Heart left ventricle (tissue), 16 donors: Measurements from ENCODE around the gene ARPC1B. TPM values are rescaled to one million over a fixed set of nuclear protein-coding genes. Genes with fewer than 3 reads are reported as not detected.
A peak's percentile ranks its signal among the peaks of the same experiment; 100 is the strongest.

Experiments
- ATAC-seq, 4 donors: fragments of 200-7000 bp; cut with Tn5 transposase; one replicate each; pipeline ENCODE4 v1.9.1; 2020 to 2022; ENCODE audit warnings: moderate library complexity in 4 of 4, mild to moderate bottlenecking in 3 of 4, moderate number of reproducible peaks in 1 of 4
- DNase-seq, 5 donors: peaks; one replicate each; pipeline ENCODE4 v3.0.0-alpha.2; 2020
- H3K27ac ChIP-seq, 12 donors: fragments of 200-600 bp; sonication (generic) in 4 of 12; one replicate each; pipeline versions ENCODE4 v1.5.0 to v1.8.0; 2016 to 2022; ENCODE audit warnings: mild to moderate bottlenecking in 2 of 12
- H3K27me3 ChIP-seq, 9 donors: fragments of 200-600 bp; sonication (generic) in 2 of 9; one replicate each; pipeline versions ENCODE4 v1.5.1 to v1.8.0; 2016 to 2022; ENCODE audit warnings: mild to moderate bottlenecking in 3 of 9
- H3K36me3 ChIP-seq, 9 donors: fragments of 200-600 bp; sonication (generic) in 2 of 9; one replicate each; pipeline versions ENCODE4 v1.5.0 to v1.8.0; 2018 to 2022; ENCODE audit warnings: mild to moderate bottlenecking in 2 of 9
- H3K4me1 ChIP-seq, 12 donors: fragments of 200-600 bp; sonication (generic) in 4 of 12; one replicate each; pipeline versions ENCODE4 v1.5.0 to v1.8.0; 2016 to 2022; ENCODE audit warnings: mild to moderate bottlenecking in 3 of 12
- H3K4me3 ChIP-seq, 12 donors: fragments of 200-600 bp; sonication (generic) in 4 of 12; one replicate each; pipeline versions ENCODE4 v1.5.0 to v1.8.0; 2017 to 2022; ENCODE audit warnings: mild to moderate bottlenecking in 9 of 12, moderate library complexity in 4 of 12
- H3K9me3 ChIP-seq, 12 donors: fragments of 200-600 bp; sonication (generic) in 4 of 12; one replicate each; pipeline versions ENCODE4 v1.5.0 to v1.8.0; 2016 to 2022; ENCODE audit warnings: mild to moderate bottlenecking in 1 of 12
- POLR2A ChIP-seq, 2 donors: fragments of 450-650 bp; IDR thresholded peaks; one replicate each; pipeline ENCODE4 v1.6.1; 2017; ENCODE audit warnings: antibody characterized with exemption in 2 of 2, mild to moderate bottlenecking in 2 of 2, moderate library complexity in 2 of 2
- WGBS, 4 donors: extraction: QIAGEN DNeasy Blood & Tissue Kit in 2 of 4; methylation state at CpG; one replicate each; pipeline versions ENCODE4 v1.1.5 to v1.1.7; 2013 to 2018; 5-methylcytosine and 5-hydroxymethylcytosine counted together
- intact Hi-C, 10 donors: fragments of 100-400 bp; cut with DNase I; formaldehyde crosslinking; loops; one replicate each; pipeline versions ENCODE4 v1.11.1 to v1.14.2; 2022
- polyA plus RNA-seq, 2 donors: library from polyadenylated mRNA; stranded (reverse); fragments of 200-250 nt; gene quantifications; one replicate each; pipeline ENCODE4 v1.2.3, GENCODE V29; 2013
- total RNA-seq, 9 donors: library from RNA; depleted of rRNA in 2 of 9; stranded (reverse); fragments of >200 nt in 2 of 9; fragmentation: NEBNext Ultra II Directional in 3 of 9; extraction: Animal tissue kit (Norgen Biotek cat#: 25700) in 3 of 9; gene quantifications; one replicate each; pipeline versions ENCODE4 v1.1.0 to v1.2.4, GENCODE V29; 2016 to 2023
- TF ChIP-seq, protein P1 (sequence below), 12 donors: fragments of 200-600 bp; sonication (generic) in 4 of 12; IDR thresholded peaks; one replicate each; pipeline versions ENCODE4 v1.5.0 to v1.8.0; 2018 to 2022; ENCODE audit warnings: antibody characterized with exemption in 12 of 12, mild to moderate bottlenecking in 5 of 12
- donor health status: ischemic (EF 13 %, LVEDD 7.1; RV severe dilation, severe dysfunction).
- donor health status: healthy with polysubstance abuse.
- donor health status: DM: no; HTN: yes; CAD: no.
- donor health status: DM: no; HTN: no; CAD: no.
- donor health status: ischemic (EF 25% LVEDD 6.9; RV normal size, moderate dysfunction).
- donor health status: ischemic (EF 25% LVEDD 5.7; RV mildly dilated, moderate dysfunction).
- donor health status: healthy.
- donor health status: DM: yes; HTN: yes; CAD: no.
- donor health status: ischemic (EF 35%, LVEDD 5.7; RV mildly dilated, moderate dysfunction).
- donor health status: nonischemic (EF 11% LVEDD 7.7; RV severe dilation, severe dysfunction).
- donor health status: DM: yes; HTN: yes; CAD: no.
- donor health status: PGD.
- donor health status: ischemic (EF 29% LVEDD 5.4; RV normal size, mild dysfunction).
- donor health status: nonischemic (EF 23%, LVEDD 6.1; RV moderate dilation, normal function).

ARPC1B gene
- total and polyA plus RNA-seq, 11 donors = 17.2 to 142 (median 37.1) TPM

DNA sequence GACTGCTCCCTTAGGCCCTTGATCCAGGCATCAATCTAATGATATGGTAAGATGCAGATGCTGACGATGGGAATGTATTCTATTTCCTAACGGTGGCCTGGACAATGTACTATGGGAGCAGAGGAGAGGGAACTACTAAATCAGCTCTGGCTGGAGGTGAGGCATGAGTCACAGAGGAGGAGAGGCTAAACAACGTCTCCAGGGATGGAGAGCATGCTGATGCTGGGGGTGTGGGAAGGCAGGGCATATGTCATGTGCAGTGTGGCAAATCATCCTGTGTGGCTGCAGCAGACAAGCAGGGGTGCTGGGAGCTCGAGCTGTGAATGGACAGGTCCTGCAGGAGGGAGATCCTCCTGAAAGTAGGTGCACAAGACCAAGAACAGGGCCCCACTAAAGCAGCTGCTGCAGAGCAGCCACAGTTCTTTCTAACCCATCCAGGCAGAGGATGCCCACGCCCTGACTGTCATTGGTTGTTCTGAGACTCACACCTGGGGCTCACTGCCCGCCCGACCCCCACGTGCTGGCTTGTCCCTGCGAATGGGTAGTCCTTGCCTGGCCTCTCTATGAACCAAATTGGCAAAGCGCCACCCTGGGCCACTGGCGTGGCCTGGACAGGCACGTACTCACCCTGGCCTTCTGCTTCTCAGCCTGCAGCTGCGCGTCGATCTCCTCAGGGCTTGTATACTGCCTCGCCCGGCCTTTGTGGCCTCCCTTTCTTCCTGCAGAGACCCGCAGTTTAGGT lies 29.9 kb downstream of the ARPC1B start:
- no peak overlapping the region for H3K27ac ChIP-seq
- H3K9me3 ChIP-seq = no peaks in the 10 kb centered on the region
- ATAC-seq (no peak), DNase-seq (peak in 1 of 5 donors; percentile 51)
- no peak overlapping the region for H3K4me3 ChIP-seq
- TF ChIP-seq, protein P1, sequence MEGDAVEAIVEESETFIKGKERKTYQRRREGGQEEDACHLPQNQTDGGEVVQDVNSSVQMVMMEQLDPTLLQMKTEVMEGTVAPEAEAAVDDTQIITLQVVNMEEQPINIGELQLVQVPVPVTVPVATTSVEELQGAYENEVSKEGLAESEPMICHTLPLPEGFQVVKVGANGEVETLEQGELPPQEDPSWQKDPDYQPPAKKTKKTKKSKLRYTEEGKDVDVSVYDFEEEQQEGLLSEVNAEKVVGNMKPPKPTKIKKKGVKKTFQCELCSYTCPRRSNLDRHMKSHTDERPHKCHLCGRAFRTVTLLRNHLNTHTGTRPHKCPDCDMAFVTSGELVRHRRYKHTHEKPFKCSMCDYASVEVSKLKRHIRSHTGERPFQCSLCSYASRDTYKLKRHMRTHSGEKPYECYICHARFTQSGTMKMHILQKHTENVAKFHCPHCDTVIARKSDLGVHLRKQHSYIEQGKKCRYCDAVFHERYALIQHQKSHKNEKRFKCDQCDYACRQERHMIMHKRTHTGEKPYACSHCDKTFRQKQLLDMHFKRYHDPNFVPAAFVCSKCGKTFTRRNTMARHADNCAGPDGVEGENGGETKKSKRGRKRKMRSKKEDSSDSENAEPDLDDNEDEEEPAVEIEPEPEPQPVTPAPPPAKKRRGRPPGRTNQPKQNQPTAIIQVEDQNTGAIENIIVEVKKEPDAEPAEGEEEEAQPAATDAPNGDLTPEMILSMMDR (IDR thresholded peaks at IDR 0.05) = no peak
- TF ChIP-seq POLR2A (IDR thresholded peaks at IDR 0.05) = no peak
- peaks cover 11 to 44% (median 29%) of the 10 kb centered on the region in 12 donors for H3K4me1 ChIP-seq
- no peaks in the 10 kb centered on the region for H3K27me3 ChIP-seq
- 75 to 83% (median 80%) methylated on average over 13 to 18 of the region's 18 CpGs for whole genome bisulfite sequencing, 4 donors
- intact Hi-C loops = no loop called here
- peaks cover 0 to 61% (median 54%) of the 10 kb centered on the region in 9 donors for H3K36me3 ChIP-seq

GRCh38 chr7:99404977-99405320 lies 30.4 kb downstream of the ARPC1B start:
- Histone ChIP-seq H3K9me3 (no peaks in the 10 kb centered on the region), H3K36me3 (peaks cover 0 to 56% (median 48%) of the 10 kb centered on the region in 9 donors), H3K27me3 (no peaks in the 10 kb centered on the region), H3K27ac (no peak overlapping the region), H3K4me1 (peaks cover 13 to 44% (median 34%) of the 10 kb centered on the region in 12 donors), H3K4me3 (no peak overlapping the region)
- intact Hi-C loops = loop anchor here in 3 of 10 donors (5.0 kb wide), 3 partner anchors 33 to 1003 kb away; partner anchors contain the start of genes ARPC1B (in 1 of the 3) and BAIAP2L1 (in 1 of the 3)
- DNase-seq (no peak), ATAC-seq (no peak)
- WGBS, 4 donors = 90 to 95% (median 94%) methylated on average over 9 to 10 of the region's 10 CpGs
- TF ChIP-seq, protein P1 (IDR thresholded peaks at IDR 0.05) = no peak
- no peak for TF ChIP-seq POLR2A (IDR thresholded peaks at IDR 0.05)

- H3K4me3 ChIP-seq = peak overlapping the region in 6 of 12 donors; percentile 76 to 97 (median 96)
- H3K9me3 ChIP-seq = no peaks in the 10 kb centered on the region
- H3K27ac ChIP-seq = peak overlapping the region in 1 of 12 donors; percentile 98
- peaks cover 0 to 56% (median 47%) of the 10 kb centered on the region in 9 donors for H3K36me3 ChIP-seq
- H3K27me3 ChIP-seq = no peaks in the 10 kb centered on the region
- TF ChIP-seq POLR2A (IDR thresholded peaks at IDR 0.05) = no peak
- TF ChIP-seq, protein P1 (IDR thresholded peaks at IDR 0.05) = no peak
- intact Hi-C loops = loop anchor here in 3 of 10 donors (5.0 kb wide), 3 partner anchors 34 to 1004 kb away; partner anchors contain the start of genes ARPC1B (in 1 of the 3) and BAIAP2L1 (in 1 of the 3)
- H3K4me1 ChIP-seq = peaks cover 13 to 51% (median 42%) of the 10 kb centered on the region in 12 donors
- ATAC-seq (no peak), DNase-seq (no peak)
- WGBS, 4 donors = 40 to 58% (median 47%) methylated on average over 1 of the region's 1 CpG
These were observed 32.0 kb downstream of the ARPC1B start for GRCh38 chr7:99406557-99406956.

GRCh38 chr7:99407872-99408378 lies 33.4 kb downstream of the ARPC1B start:
- Histone ChIP-seq H3K9me3 (no peaks in the 10 kb centered on the region), H3K4me1 (peaks cover 13 to 51% (median 42%) of the 10 kb centered on the region in 12 donors), H3K27ac (peak overlapping the region; percentile 93 to 99 (median 98)), H3K27me3 (no peaks in the 10 kb centered on the region), H3K36me3 (peaks cover 0 to 56% (median 47%) of the 10 kb centered on the region in 9 donors), H3K4me3 (peak overlapping the region; percentile 68 to 100 (median 96))
- DNase-seq = peak in 4 of 5 donors; percentile 45 to 74 (median 56)
- TF ChIP-seq, protein P1 (IDR thresholded peaks at IDR 0.05) = no peak
- TF ChIP-seq POLR2A (IDR thresholded peaks at IDR 0.05) = no peak
- intact Hi-C loops = loop anchor here in 8 of 10 donors (1.0 to 5.0 kb wide), 6 partner anchors 15 to 1006 kb away; partner anchors contain the start of genes ARPC1B (in 4 of the 8) and BAIAP2L1 (in 1 of the 8)
- peak in 3 of 4 donors; percentile 21 to 63 (median 38) for ATAC-seq
- WGBS, 4 donors = 0 to 1% (median 0%) methylated on average over 8 to 28 of the region's 28 CpGs
